Sigmoid colon (tissue), 7 donors: ENCODE data around the gene TSPAN18. TPM values are rescaled to one million over a fixed set of nuclear protein-coding genes. Genes with fewer than 3 reads are reported as not detected.

Source experiments
- DNase-seq: peaks from one replicate; pipeline ENCODE4 v3.0.0-alpha.2; 2019
- H3K27ac ChIP-seq, 4 donors: fragments of 200-600 bp; sonication (generic); one replicate each; pipeline ENCODE4 v1.5.1; 2016 to 2019; ENCODE audit warnings: mild to moderate bottlenecking in 1 of 4
- H3K27me3 ChIP-seq, 3 donors: fragments of 200-600 bp; sonication (generic); one replicate each; pipeline ENCODE4 v1.5.1; 2019; ENCODE audit warnings: mild to moderate bottlenecking in 1 of 3
- H3K36me3 ChIP-seq, 4 donors: fragments of 200-600 bp; sonication (generic); one replicate each; pipeline ENCODE4 v1.5.1; 2016 to 2019
- H3K4me1 ChIP-seq, 4 donors: fragments of 200-600 bp; sonication (generic); one replicate each; pipeline ENCODE4 v1.5.1; 2017 to 2019
- H3K4me3 ChIP-seq, 4 donors: fragments of 200-600 bp; sonication (generic); one replicate each; pipeline ENCODE4 v1.5.1; 2017 to 2019; ENCODE audit warnings: mild to moderate bottlenecking in 2 of 4, moderate library complexity in 1 of 4
- H3K9me3 ChIP-seq, 4 donors: fragments of 200-600 bp in 3 of 4; sonication (generic) in 3 of 4; one replicate each; pipeline versions ENCODE4 v1.5.1 to v1.6.1; 2013 to 2019
- EP300 ChIP-seq, 4 donors: sonication (generic); formaldehyde crosslinking; IDR thresholded peaks; one replicate each; pipeline ENCODE4 v1.6.1; 2017; ENCODE audit warnings: antibody characterized with exemption in 4 of 4
- POLR2A ChIP-seq, 2 donors: fragments of 450-650 bp; IDR thresholded peaks; one replicate each; pipeline ENCODE4 v1.6.1; 2016; ENCODE audit warnings: antibody characterized with exemption in 2 of 2, mild to moderate bottlenecking in 2 of 2, moderate library complexity in 2 of 2
- POLR2AphosphoS5 ChIP-seq, 4 donors: sonication (generic); formaldehyde crosslinking; IDR thresholded peaks; one replicate each; pipeline ENCODE4 v1.6.1; 2017; ENCODE audit warnings: antibody characterized with exemption in 4 of 4
- WGBS, 2 donors: extraction: QIAGEN DNeasy Blood & Tissue Kit; methylation state at CpG; one replicate each; pipeline ENCODE4 v1.1.7; 2013; 5-methylcytosine and 5-hydroxymethylcytosine counted together
- intact Hi-C: fragments of 100-400 bp; cut with DNase I; formaldehyde crosslinking; loops from one replicate; pipeline ENCODE4 v1.15.1; 2023
- polyA plus RNA-seq, 3 donors: library from polyadenylated mRNA; stranded (reverse); fragments of 200-250 nt; gene quantifications; one replicate each; pipeline ENCODE4 v1.2.3, GENCODE V29; 2013
- total RNA-seq, 4 donors: library from RNA; depleted of rRNA; stranded (reverse); fragments of >200 nt; gene quantifications; one replicate each; pipeline ENCODE4 v1.1.0, GENCODE V29; 2016
- TF ChIP-seq, protein P1 (sequence below), 4 experiments: fragments of 450-650 bp in 3 of 4; fragments of 200-600 bp in 1 of 4; IDR thresholded peaks; one replicate each; pipeline ENCODE4 v1.5.1; 2016 to 2019; ENCODE audit warnings: antibody characterized with exemption in 4 of 4, mild to moderate bottlenecking in 3 of 4, moderate library complexity in 2 of 4
- donor health status: healthy with polysubstance abuse.
- donor health status: Bipolar disorder and iron deficiency.
- donor health status: healthy.

TSPAN18 gene
- total and polyA plus RNA-seq, 7 donors, result 0.23 to 75.3 (median 13.8) TPM

DNA sequence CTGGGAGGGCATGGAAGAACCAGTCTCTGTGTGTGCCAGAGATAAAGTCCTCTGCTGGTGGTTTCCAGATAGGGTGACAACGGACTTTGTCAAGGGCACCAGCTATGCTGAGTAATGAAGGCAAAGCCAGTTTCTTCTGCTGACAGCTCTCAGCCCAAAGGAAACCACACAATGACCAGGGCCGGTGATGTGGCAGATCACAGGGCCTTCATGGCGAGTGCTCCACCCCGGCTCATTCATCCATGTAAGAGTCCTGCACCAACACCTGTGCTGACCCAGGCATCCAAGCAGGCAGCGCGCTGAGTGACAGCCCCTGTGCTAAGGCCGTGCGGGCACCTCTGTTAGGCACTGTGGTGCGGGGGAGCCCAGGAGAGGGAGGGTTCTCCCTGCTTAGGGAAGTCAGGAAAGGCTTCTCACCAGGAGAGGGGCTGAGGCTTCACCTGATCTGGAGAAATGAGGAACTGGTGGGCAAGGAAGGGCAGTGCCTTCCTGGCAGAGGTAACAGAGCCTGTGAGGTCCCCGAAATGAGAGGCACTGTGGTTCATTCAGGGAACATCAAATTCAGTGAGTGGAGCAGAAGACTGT, 190.1 kb downstream of the TSPAN18 start:
- Histone ChIP-seq H3K27ac (no peak overlapping the region), H3K4me3 (no peak overlapping the region), H3K4me1 (peaks cover 0 to 2% (median under 1%) of the 10 kb centered on the region in 4 donors), H3K36me3 (peaks cover 8 to 77% (median 23%) of the 10 kb centered on the region in 4 donors), H3K27me3 (no peaks in the 10 kb centered on the region), H3K9me3 (no peaks in the 10 kb centered on the region)
- intact Hi-C loops, result loop anchor here (10.0 kb wide), 1 partner anchor 822 kb away; the partner anchor contains the start of gene EXT2
- DNase-seq, result no peak
- TF ChIP-seq EP300 (IDR thresholded peaks at IDR 0.05) (no peak), POLR2A (IDR thresholded peaks at IDR 0.05) (no peak), POLR2AphosphoS5 (IDR thresholded peaks at IDR 0.05) (no peak)
- TF ChIP-seq, protein P1, sequence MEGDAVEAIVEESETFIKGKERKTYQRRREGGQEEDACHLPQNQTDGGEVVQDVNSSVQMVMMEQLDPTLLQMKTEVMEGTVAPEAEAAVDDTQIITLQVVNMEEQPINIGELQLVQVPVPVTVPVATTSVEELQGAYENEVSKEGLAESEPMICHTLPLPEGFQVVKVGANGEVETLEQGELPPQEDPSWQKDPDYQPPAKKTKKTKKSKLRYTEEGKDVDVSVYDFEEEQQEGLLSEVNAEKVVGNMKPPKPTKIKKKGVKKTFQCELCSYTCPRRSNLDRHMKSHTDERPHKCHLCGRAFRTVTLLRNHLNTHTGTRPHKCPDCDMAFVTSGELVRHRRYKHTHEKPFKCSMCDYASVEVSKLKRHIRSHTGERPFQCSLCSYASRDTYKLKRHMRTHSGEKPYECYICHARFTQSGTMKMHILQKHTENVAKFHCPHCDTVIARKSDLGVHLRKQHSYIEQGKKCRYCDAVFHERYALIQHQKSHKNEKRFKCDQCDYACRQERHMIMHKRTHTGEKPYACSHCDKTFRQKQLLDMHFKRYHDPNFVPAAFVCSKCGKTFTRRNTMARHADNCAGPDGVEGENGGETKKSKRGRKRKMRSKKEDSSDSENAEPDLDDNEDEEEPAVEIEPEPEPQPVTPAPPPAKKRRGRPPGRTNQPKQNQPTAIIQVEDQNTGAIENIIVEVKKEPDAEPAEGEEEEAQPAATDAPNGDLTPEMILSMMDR (IDR thresholded peaks at IDR 0.05), result no peak
- WGBS, 2 donors, result 69 to 79% methylated on average over 10 of the region's 10 CpGs

DNA sequence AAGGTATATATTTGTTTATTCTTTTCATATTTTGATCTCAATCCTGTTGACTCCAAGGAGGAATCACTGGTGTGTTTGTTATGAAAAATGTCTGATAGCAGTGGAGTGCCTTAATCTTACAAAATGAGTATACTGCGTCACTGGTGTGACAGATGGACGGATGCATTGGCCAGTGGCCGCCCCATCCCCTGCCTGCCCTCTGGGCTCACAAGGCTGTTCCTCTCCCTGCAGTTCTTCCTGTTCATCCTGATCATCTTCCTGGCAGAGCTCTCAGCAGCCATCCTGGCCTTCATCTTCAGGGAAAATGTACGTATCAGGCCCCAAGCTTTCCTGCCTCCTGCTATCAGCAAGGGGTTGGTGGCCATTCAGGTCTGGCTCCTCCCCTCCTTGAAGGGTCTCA, 191.0 kb downstream of the TSPAN18 start:
- H3K4me1 ChIP-seq, result no peaks in the 10 kb centered on the region
- intact Hi-C loops, result loop anchor here (10.0 kb wide), 1 partner anchor 823 kb away; the partner anchor contains the start of gene EXT2
- H3K9me3 ChIP-seq, result no peaks in the 10 kb centered on the region
- peaks cover 8 to 78% (median 23%) of the 10 kb centered on the region in 4 donors for H3K36me3 ChIP-seq
- DNase-seq, result no peak
- TF ChIP-seq, protein P1 (IDR thresholded peaks at IDR 0.05), result no peak
- no peak for TF ChIP-seq EP300 (IDR thresholded peaks at IDR 0.05)
- TF ChIP-seq POLR2AphosphoS5 (IDR thresholded peaks at IDR 0.05), result no peak
- no peak for TF ChIP-seq POLR2A (IDR thresholded peaks at IDR 0.05)
- 94 to 96% methylated on average over 4 of the region's 4 CpGs for WGBS, 2 donors
- no peak overlapping the region for H3K4me3 ChIP-seq
- H3K27me3 ChIP-seq, result no peaks in the 10 kb centered on the region
- no peak overlapping the region for H3K27ac ChIP-seq

GRCh38 chr11:44920451-44920850, 193.7 kb downstream of the TSPAN18 start:
- Histone ChIP-seq H3K4me3 (no peak overlapping the region), H3K27me3 (no peaks in the 10 kb centered on the region), H3K4me1 (no peaks in the 10 kb centered on the region), H3K27ac (no peak overlapping the region), H3K9me3 (no peaks in the 10 kb centered on the region), H3K36me3 (peaks cover 4 to 81% (median 22%) of the 10 kb centered on the region in 4 donors)
- 81 to 85% methylated on average over 7 of the region's 7 CpGs for WGBS, 2 donors
- no peak for TF ChIP-seq EP300 (IDR thresholded peaks at IDR 0.05)
- no peak for TF ChIP-seq POLR2A (IDR thresholded peaks at IDR 0.05)
- TF ChIP-seq, protein P1 (IDR thresholded peaks at IDR 0.05), result no peak
- TF ChIP-seq POLR2AphosphoS5 (IDR thresholded peaks at IDR 0.05), result no peak
- DNase-seq, result no peak
- intact Hi-C loops, result no loop called here

DNA sequence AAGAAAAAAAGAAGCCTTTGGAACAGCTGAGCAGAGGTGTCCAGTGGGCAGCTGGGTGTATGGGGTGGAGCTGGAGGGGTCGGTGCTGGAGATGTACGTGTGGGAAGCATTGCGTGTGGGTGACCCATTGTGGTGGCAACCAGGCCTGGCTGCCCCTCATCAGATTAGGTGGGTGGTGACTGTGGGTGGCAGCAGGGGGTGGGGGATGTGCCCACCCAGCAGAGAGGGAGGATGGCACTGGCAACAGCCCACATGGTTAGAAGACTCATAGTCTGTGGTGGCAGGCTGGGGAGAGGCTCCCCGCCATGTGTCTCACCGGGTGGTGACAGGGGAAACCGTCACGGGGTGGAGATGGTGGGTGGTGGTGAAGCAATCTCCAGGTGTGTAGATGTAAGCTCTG, 196.4 kb downstream of the TSPAN18 start:
- intact Hi-C loops, result no loop called here
- peaks cover 4 to 73% (median 22%) of the 10 kb centered on the region in 4 donors for H3K36me3 ChIP-seq
- no peak overlapping the region for H3K4me3 ChIP-seq
- no peak for DNase-seq
- 61 to 71% methylated on average over 7 of the region's 7 CpGs for WGBS, 2 donors
- H3K4me1 ChIP-seq, result no peaks in the 10 kb centered on the region
- no peak overlapping the region for H3K27ac ChIP-seq
- TF ChIP-seq POLR2A (IDR thresholded peaks at IDR 0.05) (no peak), POLR2AphosphoS5 (IDR thresholded peaks at IDR 0.05) (no peak), EP300 (IDR thresholded peaks at IDR 0.05) (no peak)
- TF ChIP-seq, protein P1 (IDR thresholded peaks at IDR 0.05), result no peak
- H3K27me3 ChIP-seq, result no peaks in the 10 kb centered on the region
- no peaks in the 10 kb centered on the region for H3K9me3 ChIP-seq
